Measurements from ENCODE around the gene STRA6. TPM values are rescaled to one million over a fixed set of nuclear protein-coding genes. Genes with fewer than 3 reads are reported as not detected.

The STRA6 gene
- total RNA-seq, 2 donors from 2014 or later, result 0.77 to 1.8 TPM

GRCh38 chr15:74228723-74229081 is 26.1 kb upstream of the STRA6 start:
- no peaks in the 10 kb centered on the region for H3K4me1 ChIP-seq (replicated peaks)
- no peak overlapping the region for H3K4me3 ChIP-seq
- no peak for TF ChIP-seq POLR2AphosphoS5 (IDR thresholded peaks at IDR 0.05)
- TF ChIP-seq, protein P1, sequence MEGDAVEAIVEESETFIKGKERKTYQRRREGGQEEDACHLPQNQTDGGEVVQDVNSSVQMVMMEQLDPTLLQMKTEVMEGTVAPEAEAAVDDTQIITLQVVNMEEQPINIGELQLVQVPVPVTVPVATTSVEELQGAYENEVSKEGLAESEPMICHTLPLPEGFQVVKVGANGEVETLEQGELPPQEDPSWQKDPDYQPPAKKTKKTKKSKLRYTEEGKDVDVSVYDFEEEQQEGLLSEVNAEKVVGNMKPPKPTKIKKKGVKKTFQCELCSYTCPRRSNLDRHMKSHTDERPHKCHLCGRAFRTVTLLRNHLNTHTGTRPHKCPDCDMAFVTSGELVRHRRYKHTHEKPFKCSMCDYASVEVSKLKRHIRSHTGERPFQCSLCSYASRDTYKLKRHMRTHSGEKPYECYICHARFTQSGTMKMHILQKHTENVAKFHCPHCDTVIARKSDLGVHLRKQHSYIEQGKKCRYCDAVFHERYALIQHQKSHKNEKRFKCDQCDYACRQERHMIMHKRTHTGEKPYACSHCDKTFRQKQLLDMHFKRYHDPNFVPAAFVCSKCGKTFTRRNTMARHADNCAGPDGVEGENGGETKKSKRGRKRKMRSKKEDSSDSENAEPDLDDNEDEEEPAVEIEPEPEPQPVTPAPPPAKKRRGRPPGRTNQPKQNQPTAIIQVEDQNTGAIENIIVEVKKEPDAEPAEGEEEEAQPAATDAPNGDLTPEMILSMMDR (IDR thresholded peaks at IDR 0.05), result no peak
- TF ChIP-seq POLR2A (IDR thresholded peaks at IDR 0.05), result no peak
- H3K9me3 ChIP-seq, result no peaks in the 10 kb centered on the region
- WGBS, result 15% methylated on average over 17 of the region's 17 CpGs
- no peak overlapping the region for H3K27ac ChIP-seq
- H3K36me3 ChIP-seq, result no peaks in the 10 kb centered on the region
- intact Hi-C loops (cut with DNase I), result no loop called here
- no peaks in the 10 kb centered on the region for H3K27me3 ChIP-seq (replicated peaks; ENCODE audit: insufficient read depth)
- DNase-seq (ENCODE audit: low spot score), result no peak

- WGBS, result 35% methylated on average over 11 of the region's 11 CpGs
- intact Hi-C loops (cut with DNase I), result no loop called here
- H3K4me1 ChIP-seq (replicated peaks), result no peaks in the 10 kb centered on the region
- H3K27ac ChIP-seq, result no peak overlapping the region
- no peaks in the 10 kb centered on the region for H3K36me3 ChIP-seq
- no peaks in the 10 kb centered on the region for H3K9me3 ChIP-seq
- H3K27me3 ChIP-seq (replicated peaks; ENCODE audit: insufficient read depth), result no peaks in the 10 kb centered on the region
- DNase-seq (ENCODE audit: low spot score), result no peak
- no peak overlapping the region for H3K4me3 ChIP-seq
- TF ChIP-seq POLR2AphosphoS5 (IDR thresholded peaks at IDR 0.05), result no peak
- TF ChIP-seq, protein P1 (IDR thresholded peaks at IDR 0.05), result no peak
- no peak for TF ChIP-seq POLR2A (IDR thresholded peaks at IDR 0.05)
Measured at GRCh38 chr15:74227968-74228722, 25.6 kb upstream of the STRA6 start.

GRCh38 chr15:74226761-74227540 is 24.4 kb upstream of the STRA6 start:
- H3K4me3 ChIP-seq, result no peak overlapping the region
- intact Hi-C loops (cut with DNase I), result no loop called here
- H3K9me3 ChIP-seq, result no peaks in the 10 kb centered on the region
- TF ChIP-seq POLR2A (IDR thresholded peaks at IDR 0.05), result no peak
- TF ChIP-seq, protein P1 (IDR thresholded peaks at IDR 0.05), result no peak
- TF ChIP-seq POLR2AphosphoS5 (IDR thresholded peaks at IDR 0.05), result no peak
- H3K27ac ChIP-seq, result no peak overlapping the region
- no peaks in the 10 kb centered on the region for H3K27me3 ChIP-seq (replicated peaks; ENCODE audit: insufficient read depth)
- H3K36me3 ChIP-seq, result no peaks in the 10 kb centered on the region
- 90% methylated on average over 10 of the region's 10 CpGs for WGBS
- no peak for DNase-seq (ENCODE audit: low spot score)
- no peaks in the 10 kb centered on the region for H3K4me1 ChIP-seq (replicated peaks)

- no peaks in the 10 kb centered on the region for H3K4me1 ChIP-seq (replicated peaks)
- no peaks in the 10 kb centered on the region for H3K9me3 ChIP-seq
- intact Hi-C loops (cut with DNase I), result no loop called here
- no peaks in the 10 kb centered on the region for H3K36me3 ChIP-seq
- no peaks in the 10 kb centered on the region for H3K27me3 ChIP-seq (replicated peaks; ENCODE audit: insufficient read depth)
- no peak for DNase-seq (ENCODE audit: low spot score)
- TF ChIP-seq, protein P1 (IDR thresholded peaks at IDR 0.05), result no peak
- TF ChIP-seq POLR2A (IDR thresholded peaks at IDR 0.05), result no peak
- no peak for TF ChIP-seq POLR2AphosphoS5 (IDR thresholded peaks at IDR 0.05)
- H3K27ac ChIP-seq, result no peak overlapping the region
- WGBS, result 83% methylated on average over 5 of the region's 5 CpGs
- H3K4me3 ChIP-seq, result no peak overlapping the region
Measured at GRCh38 chr15:74225928-74226327, 23.3 kb upstream of the STRA6 start.

All from prostate gland (tissue), 2 donors.